Astrocyte of the spinal cord (primary cell): ENCODE results near the gene RNPEPL1.

ENCODE experiments used
- DNase-seq: peaks from one replicate; pipeline ENCODE4 v3.0.0; 2011; ENCODE audit warnings: low read depth, low spot score
- H3K4me3 ChIP-seq: 2 replicates; pipeline ENCODE4 v1.5.1; 2011; ENCODE audit warnings: low read depth, mild to moderate bottlenecking, low read length, moderate library complexity
- CTCF ChIP-seq: IDR thresholded peaks from 2 replicates; pipeline ENCODE4 v1.5.1; 2012; ENCODE audit warnings: low read depth, mild to moderate bottlenecking, low read length, inconsistent platforms
- in situ Hi-C: cut with HindIII; loops from 2 replicates; pipeline ENCODE4 v1.10.0; 2017; ENCODE audit warnings: low sequenced_read_pairs

The RNPEPL1 gene

GRCh38 chr2:240588006-240588655 is 19.8 kb downstream of the RNPEPL1 start:
- DNase-seq, result no peak
- in situ Hi-C loops, result no loop called here
- no peak for TF ChIP-seq CTCF
- H3K4me3 ChIP-seq, result peak overlapping the region; percentile 100

GRCh38 chr2:240588669-240589068 is 20.4 kb downstream of the RNPEPL1 start:
- no peak for DNase-seq
- in situ Hi-C loops, result no loop called here
- no peak for TF ChIP-seq CTCF
- no peak overlapping the region for H3K4me3 ChIP-seq

- H3K4me3 ChIP-seq, result no peak overlapping the region
- in situ Hi-C loops, result no loop called here
- no peak for DNase-seq
- no peak for TF ChIP-seq CTCF
Observed at GRCh38 chr2:240589375-240589774, 21.1 kb downstream of the RNPEPL1 start.

- no peak for TF ChIP-seq CTCF
- in situ Hi-C loops, result no loop called here
- H3K4me3 ChIP-seq, result no peak overlapping the region
- no peak for DNase-seq
Observed at GRCh38 chr2:240589850-240590525, 21.7 kb downstream of the RNPEPL1 start.

GRCh38 chr2:240590681-240591111 is 22.4 kb downstream of the RNPEPL1 start:
- no peak overlapping the region for H3K4me3 ChIP-seq
- in situ Hi-C loops, result no loop called here
- no peak for DNase-seq
- TF ChIP-seq CTCF, result no peak

GRCh38 chr2:240591226-240591625 is 22.9 kb downstream of the RNPEPL1 start:
- in situ Hi-C loops, result no loop called here
- TF ChIP-seq CTCF, result no peak

More at GRCh38 chr2:240591226-240591625, 22.9 kb downstream of the RNPEPL1 start:
- DNase-seq, result no peak
- no peak overlapping the region for H3K4me3 ChIP-seq
